GM11168 (cell line): ENCODE results near the gene NPHP3.

Experiments
- in situ Hi-C: fragments of 300-500 bp; cut with MboI; formaldehyde crosslinking; loops from one replicate; pipeline ENCODE4 v1.12.0; 2022; ENCODE audit warnings: low sequenced_read_pairs; ENCODE audit not compliant: unreplicated experiment

The NPHP3 gene

GRCh38 chr3:132695422-132695821 is 26.8 kb downstream of the NPHP3 start:
- in situ Hi-C loops, result no loop called here

DNA sequence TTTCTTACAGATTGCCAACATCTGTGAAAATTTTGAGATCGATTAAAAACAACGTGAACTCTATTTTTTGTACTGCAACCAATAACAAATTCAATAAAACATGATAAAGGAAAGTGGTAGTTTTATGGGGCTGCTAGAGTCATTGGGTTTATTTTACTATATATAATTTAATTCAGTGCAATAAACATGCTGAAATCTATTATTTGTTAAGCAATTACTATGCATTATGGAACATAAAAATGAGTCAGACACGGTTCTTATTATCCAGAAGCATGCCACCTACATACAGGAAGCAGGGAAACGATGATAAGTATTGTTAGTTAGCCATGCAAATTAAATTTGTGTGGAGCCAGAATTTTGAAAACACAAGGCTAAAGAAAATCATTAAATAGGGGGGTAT is 27.2 kb downstream of the NPHP3 start:
- in situ Hi-C loops, result no loop called here

GRCh38 chr3:132690040-132690439 is 32.2 kb downstream of the NPHP3 start:
- in situ Hi-C loops, result no loop called here

- in situ Hi-C loops, result no loop called here
Measured at GRCh38 chr3:132682201-132682600, 40.0 kb downstream of the NPHP3 start.

DNA sequence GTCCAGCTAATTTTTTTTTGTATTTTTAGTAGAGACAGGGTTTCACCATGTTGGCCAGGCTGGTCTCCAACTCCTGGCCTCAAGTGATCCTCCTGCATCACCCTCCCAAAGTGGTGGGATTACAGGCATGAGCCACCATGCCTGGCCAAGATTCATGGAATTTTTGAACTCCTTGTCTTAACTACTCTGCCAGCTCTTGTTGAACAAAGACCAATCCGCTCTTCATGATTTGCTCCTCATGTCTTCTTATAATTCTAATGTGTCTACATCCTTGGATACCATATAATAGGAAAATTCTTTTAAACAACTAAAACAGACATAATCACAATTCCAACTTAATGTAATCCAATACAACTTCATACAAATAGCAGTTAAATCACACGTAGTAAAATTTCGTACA is 40.8 kb downstream of the NPHP3 start:
- in situ Hi-C loops, result no loop called here

- in situ Hi-C loops, result no loop called here
Measured at GRCh38 chr3:132679911-132680310, 42.3 kb downstream of the NPHP3 start.

DNA sequence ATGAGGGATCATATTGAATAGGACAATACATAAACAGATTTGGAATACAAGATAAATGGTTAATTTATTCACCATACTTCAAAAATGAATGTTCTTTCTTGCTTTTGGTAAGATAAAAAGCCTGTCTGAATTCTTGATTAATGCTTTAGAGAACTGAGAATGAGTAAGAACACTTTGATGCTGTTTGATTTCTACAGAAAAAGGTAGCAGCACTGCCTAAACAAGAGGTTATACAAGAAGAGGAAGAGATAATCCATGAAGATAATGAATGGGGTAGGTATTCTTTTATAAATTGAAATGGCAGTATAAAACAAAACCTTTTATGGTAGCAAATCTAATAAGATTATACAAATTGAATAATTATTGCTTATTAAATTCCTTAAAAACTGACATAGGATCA is 46.8 kb downstream of the NPHP3 start:
- in situ Hi-C loops, result no loop called here

- in situ Hi-C loops, result no loop called here
Measured at GRCh38 chr3:132669256-132669777, 52.9 kb downstream of the NPHP3 start.

DNA sequence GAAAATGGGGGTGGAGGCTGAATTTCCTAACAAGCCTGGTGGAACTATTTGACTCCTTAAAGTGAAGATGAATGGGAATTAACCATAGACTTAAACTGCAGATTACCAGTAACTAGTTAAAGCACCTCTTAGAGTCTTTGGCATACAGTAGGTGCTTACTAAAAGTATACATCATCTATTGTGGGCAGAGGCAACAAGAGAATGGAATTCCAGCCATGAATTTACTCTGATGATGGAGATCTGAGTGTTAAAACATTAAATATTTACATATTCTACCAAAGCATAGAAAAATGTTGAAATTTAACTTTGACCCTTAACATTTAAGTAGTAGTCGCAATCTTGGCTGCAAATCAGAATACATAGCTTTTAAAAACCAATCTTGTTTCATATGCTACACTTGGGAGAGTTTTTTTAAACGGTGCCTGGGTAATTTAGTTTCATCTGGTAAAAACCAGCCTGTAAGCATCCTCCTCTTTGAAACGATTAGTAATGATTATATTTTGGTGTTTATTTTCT is 56.9 kb downstream of the NPHP3 start:
- in situ Hi-C loops, result no loop called here

- in situ Hi-C loops, result no loop called here
Measured at GRCh38 chr3:132662212-132662611, 60.0 kb downstream of the NPHP3 start.

GRCh38 chr3:132661101-132661500 is 61.1 kb downstream of the NPHP3 start:
- in situ Hi-C loops, result no loop called here

- in situ Hi-C loops, result no loop called here
Measured at GRCh38 chr3:132660811-132661070, 61.5 kb downstream of the NPHP3 start.

- in situ Hi-C loops, result no loop called here
Measured at GRCh38 chr3:132660052-132660810, 62.0 kb downstream of the NPHP3 start, which contains the start of gene UBA5. TSS of gene UBA5 (plus strand) at chr3:132660329. CDS start at chr3:132660538, 209 bp downstream.

- in situ Hi-C loops, result no loop called here
Measured at GRCh38 chr3:132659365-132660051, 62.7 kb downstream of the NPHP3 start, which contains the start of gene ACAD11. TSS of gene ACAD11 (minus strand) at chr3:132659809. CDS start at chr3:132659751, 58 bp downstream.

- in situ Hi-C loops, result no loop called here
Measured at GRCh38 chr3:132659000-132659364, 63.2 kb downstream of the NPHP3 start.

GRCh38 chr3:132657869-132658747 is 64.1 kb downstream of the NPHP3 start:
- in situ Hi-C loops, result no loop called here

DNA sequence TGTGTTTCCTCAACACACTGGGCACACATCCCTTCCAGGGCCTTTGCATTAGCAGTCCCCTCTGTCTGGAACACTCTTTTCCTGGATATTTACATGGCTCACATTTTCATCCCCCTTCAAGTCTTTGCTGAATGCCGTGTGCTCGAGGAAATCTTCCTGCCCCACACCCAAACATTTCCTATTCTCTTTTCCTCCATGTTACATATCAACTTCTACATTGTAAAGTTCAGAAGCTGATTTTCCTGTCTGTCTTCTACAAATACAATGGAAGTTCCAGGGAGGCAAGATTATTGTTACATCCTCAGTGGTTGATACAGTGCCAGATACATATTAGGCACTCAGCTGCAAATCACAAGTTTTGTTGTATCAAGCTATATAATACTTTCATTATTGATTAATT is 66.7 kb downstream of the NPHP3 start:
- in situ Hi-C loops, result no loop called here

DNA sequence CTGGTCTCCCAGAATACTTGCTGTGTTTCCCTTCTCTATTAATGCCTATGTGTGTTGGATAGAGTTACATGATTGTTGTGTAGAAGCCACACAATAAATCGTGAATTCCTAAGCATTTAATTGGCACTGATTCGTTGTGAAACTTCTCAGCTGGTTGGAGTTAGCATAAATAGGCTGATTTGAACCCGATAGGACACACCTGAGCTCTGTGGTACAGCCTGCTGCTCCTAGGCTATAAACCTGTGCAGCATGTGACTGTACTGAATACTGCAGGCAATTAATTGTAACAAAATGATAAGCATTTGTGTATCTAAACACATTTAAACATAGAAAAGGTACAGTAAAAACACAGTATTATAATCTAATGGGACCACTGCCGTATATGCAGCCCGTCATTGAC is 67.5 kb downstream of the NPHP3 start:
- in situ Hi-C loops, result no loop called here

DNA sequence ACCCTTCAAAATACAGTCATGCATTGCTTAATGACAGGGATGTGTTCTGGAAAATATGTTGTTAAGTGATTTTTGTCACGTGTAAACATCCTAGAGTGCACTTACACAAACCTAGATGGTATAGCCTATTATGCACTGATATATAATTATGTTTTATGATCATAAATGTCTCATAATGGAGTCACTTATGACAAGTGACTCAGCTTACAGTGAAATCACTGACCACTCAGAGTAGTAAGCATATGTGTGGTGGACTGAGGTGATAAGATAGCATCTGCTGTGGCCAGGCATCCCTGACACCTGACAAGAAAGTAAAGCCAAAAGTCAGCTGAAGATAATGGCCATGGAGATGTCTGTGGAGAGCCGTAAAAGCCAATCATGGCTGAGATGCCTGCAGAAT is 68.0 kb downstream of the NPHP3 start:
- in situ Hi-C loops, result no loop called here

- in situ Hi-C loops, result no loop called here
Measured at GRCh38 chr3:132652640-132653270, 69.5 kb downstream of the NPHP3 start.
